Lung microvascular endothelial cell (primary cell): ENCODE data around the gene MOV10L1. TPM values are rescaled to one million over a fixed set of nuclear protein-coding genes. Genes with fewer than 3 reads are reported as not detected.
A peak's percentile ranks its signal among the peaks of the same experiment; 100 is the strongest.
"Not testable (repeated sequence)": the region's sequence is repeated elsewhere in the genome, so short reads cannot be mapped to it uniquely, and the experiment has no call there.

ENCODE experiments used
- DNase-seq, 2 donors: peaks; one replicate each; pipeline versions ENCODE4 v3.0.0 to v3.0.0-alpha.2; 2010; ENCODE audit warnings: low read depth in 2 of 2
- total RNA-seq: library from RNA; depleted of rRNA; stranded (reverse); fragments of >200 nt; gene quantifications from 2 replicates; pipeline ENCODE4 v1.2.1, GENCODE V29; 2014

Gene MOV10L1
- total RNA-seq, 1 donor from 2014 or later: 44.2 TPM

- DNase-seq: no peak
Observed at GRCh38 chr22:50202130-50202666, 112.4 kb downstream of the MOV10L1 start.

GRCh38 chr22:50203288-50203687 lies 113.5 kb downstream of the MOV10L1 start:
- DNase-seq: no peak

GRCh38 chr22:50204571-50204970 lies 114.8 kb downstream of the MOV10L1 start:
- no peak for DNase-seq

- DNase-seq: not testable (repeated sequence)
Observed at GRCh38 chr22:50204998-50205397, 115.2 kb downstream of the MOV10L1 start.

GRCh38 chr22:50205781-50206569 lies 116.2 kb downstream of the MOV10L1 start:
- DNase-seq: no peak

GRCh38 chr22:50206599-50206998 lies 116.8 kb downstream of the MOV10L1 start:
- peak; percentile 29 to 55 for DNase-seq

- DNase-seq: peak; percentile 57 to 84
Observed at GRCh38 chr22:50207383-50208140, 117.8 kb downstream of the MOV10L1 start.

GRCh38 chr22:50208430-50208938 lies 118.7 kb downstream of the MOV10L1 start:
- no peak for DNase-seq

GRCh38 chr22:50208939-50209892 lies 119.4 kb downstream of the MOV10L1 start:
- no peak for DNase-seq

GRCh38 chr22:50209893-50210292 lies 120.1 kb downstream of the MOV10L1 start:
- peak; percentile 69 to 76 for DNase-seq

- no peak for DNase-seq
Observed at GRCh38 chr22:50210378-50211139, 120.8 kb downstream of the MOV10L1 start.

GRCh38 chr22:50211147-50211546 lies 121.3 kb downstream of the MOV10L1 start:
- no peak for DNase-seq

Other genes with a start within 250 kb of the MOV10L1 start
- 8.7 and 13.5 TPM in 2 replicates for gene ZBED4, start 236.2 kb upstream of the MOV10L1 start, total RNA-seq
- gene ALG12, start 171.6 kb upstream of the MOV10L1 start, total RNA-seq: 9.4 and 13.5 TPM in 2 replicates
- 40.3 and 45.2 TPM in 2 replicates for gene CRELD2, start 171.4 kb upstream of the MOV10L1 start, total RNA-seq
- gene PIM3, start 129.2 kb upstream of the MOV10L1 start, total RNA-seq: 156 and 396 TPM in 2 replicates
- under 0.01 TPM in 1 of 2 replicates, not detected in the other for gene IL17REL, start 77.2 kb upstream of the MOV10L1 start, total RNA-seq
- not detected in 2 replicates for gene TTLL8, start 31.7 kb upstream of the MOV10L1 start, total RNA-seq
- not detected in 2 replicates for gene MLC1, start 4.6 kb upstream of the MOV10L1 start, total RNA-seq
- gene PANX2, start 80.7 kb downstream of the MOV10L1 start, total RNA-seq: 0.40 and 0.44 TPM in 2 replicates
- gene TRABD, start 95.9 kb downstream of the MOV10L1 start, total RNA-seq: 11.3 and 13.7 TPM in 2 replicates
- gene SELENOO, start 111.0 kb downstream of the MOV10L1 start, total RNA-seq: 14.1 and 14.4 TPM in 2 replicates
- 11.8 and 21.2 TPM in 2 replicates for gene TUBGCP6, start 155.0 kb downstream of the MOV10L1 start, total RNA-seq
- 9.4 and 11.3 TPM in 2 replicates for gene HDAC10, start 161.3 kb downstream of the MOV10L1 start, total RNA-seq
- gene MAPK12, start 171.7 kb downstream of the MOV10L1 start, total RNA-seq: 37.0 and 53.6 TPM in 2 replicates
- gene MAPK11, start 180.4 kb downstream of the MOV10L1 start, total RNA-seq: 16.3 and 21.8 TPM in 2 replicates
- gene PLXNB2, start 217.6 kb downstream of the MOV10L1 start, total RNA-seq: 47.3 and 55.2 TPM in 2 replicates
- gene DENND6B, start 237.0 kb downstream of the MOV10L1 start, total RNA-seq: 0.65 and 1.8 TPM in 2 replicates